AG09309 (cell line): ENCODE results near the gene NFATC3.

Experiments used
- DNase-seq: peaks from one replicate; pipeline ENCODE4 v3.0.0-alpha.2; 2010; ENCODE audit warnings: low read depth
- H3K4me3 ChIP-seq: 2 replicates; pipeline ENCODE4 v1.5.1; 2011; ENCODE audit warnings: mild to moderate bottlenecking, low read depth, low read length, moderate library complexity; ENCODE audit not compliant: control insufficient read depth
- CTCF ChIP-seq: IDR thresholded peaks from 2 replicates; pipeline ENCODE4 v1.5.1; 2011; ENCODE audit warnings: mild to moderate bottlenecking, low read depth, low read length, inconsistent platforms; ENCODE audit not compliant: insufficient read depth, control insufficient read depth; ENCODE audit errors: missing control alignments

NFATC3 gene

GRCh38 chr16:68275611-68276191 lies 190.5 kb downstream of the NFATC3 start:
- no peak for DNase-seq
- TF ChIP-seq CTCF, result no peak
- no peak overlapping the region for H3K4me3 ChIP-seq

GRCh38 chr16:68276223-68276622 lies 191.1 kb downstream of the NFATC3 start:
- H3K4me3 ChIP-seq, result no peak overlapping the region
- TF ChIP-seq CTCF, result no peak
- no peak for DNase-seq
